Kidney epithelial cell (primary cell): ENCODE results near the gene GTF3C1. TPM values are rescaled to one million over a fixed set of nuclear protein-coding genes. Genes with fewer than 3 reads are reported as not detected.
A peak's percentile ranks its signal among the peaks of the same experiment; 100 is the strongest.

Experiments
- DNase-seq: peaks from one replicate; pipeline ENCODE4 v3.0.0-alpha.2; 2010; ENCODE audit warnings: low read depth
- H3K27me3 ChIP-seq: 2 replicates; pipeline ENCODE4 v1.6.0; 2011; ENCODE audit warnings: low read length; ENCODE audit not compliant: control insufficient read depth, insufficient read depth
- H3K36me3 ChIP-seq: 2 replicates; pipeline ENCODE4 v1.5.1; 2011; ENCODE audit warnings: low read length; ENCODE audit not compliant: control insufficient read depth, insufficient read depth
- H3K4me3 ChIP-seq: 2 replicates; pipeline ENCODE4 v1.5.1; 2011; ENCODE audit warnings: low read depth, mild to moderate bottlenecking, control low read depth, low read length
- total RNA-seq: library from RNA; depleted of rRNA; stranded (reverse); fragments of >200 nt; gene quantifications from 2 replicates; pipeline ENCODE4 v1.2.3, GENCODE V29; 2015
- TF ChIP-seq, protein P1 (sequence below): IDR thresholded peaks from 2 replicates; pipeline ENCODE4 v1.5.1; 2011; ENCODE audit warnings: mild to moderate bottlenecking, moderate library complexity, low read length, control low read depth, inconsistent platforms; ENCODE audit not compliant: insufficient read depth, poor library complexity, severe bottlenecking

Gene GTF3C1
- total RNA-seq, 1 donor from 2014 or later: 89.7 TPM

DNA sequence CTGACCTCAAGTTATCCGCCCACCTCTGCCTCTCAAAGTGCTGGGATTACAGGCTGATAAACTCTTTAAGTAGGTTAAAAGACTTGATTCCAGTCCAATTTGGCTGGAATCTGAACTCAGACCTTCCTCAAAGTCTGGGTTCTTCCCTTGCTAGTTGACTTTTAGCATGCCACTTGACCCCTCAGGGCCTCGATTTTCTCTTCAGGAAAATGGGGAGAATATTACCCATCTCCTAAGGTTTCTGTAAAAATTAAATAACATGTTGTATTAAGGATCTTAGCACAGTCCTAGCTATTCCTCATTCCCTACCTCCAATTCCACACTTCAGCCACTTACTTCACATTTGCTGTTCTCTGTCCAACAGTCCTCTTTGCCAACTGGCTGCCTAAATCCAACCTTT, 1.9 kb downstream of the GTF3C1 start:
- H3K36me3 ChIP-seq: peaks cover 3% of the 10 kb centered on the region
- TF ChIP-seq, protein P1, sequence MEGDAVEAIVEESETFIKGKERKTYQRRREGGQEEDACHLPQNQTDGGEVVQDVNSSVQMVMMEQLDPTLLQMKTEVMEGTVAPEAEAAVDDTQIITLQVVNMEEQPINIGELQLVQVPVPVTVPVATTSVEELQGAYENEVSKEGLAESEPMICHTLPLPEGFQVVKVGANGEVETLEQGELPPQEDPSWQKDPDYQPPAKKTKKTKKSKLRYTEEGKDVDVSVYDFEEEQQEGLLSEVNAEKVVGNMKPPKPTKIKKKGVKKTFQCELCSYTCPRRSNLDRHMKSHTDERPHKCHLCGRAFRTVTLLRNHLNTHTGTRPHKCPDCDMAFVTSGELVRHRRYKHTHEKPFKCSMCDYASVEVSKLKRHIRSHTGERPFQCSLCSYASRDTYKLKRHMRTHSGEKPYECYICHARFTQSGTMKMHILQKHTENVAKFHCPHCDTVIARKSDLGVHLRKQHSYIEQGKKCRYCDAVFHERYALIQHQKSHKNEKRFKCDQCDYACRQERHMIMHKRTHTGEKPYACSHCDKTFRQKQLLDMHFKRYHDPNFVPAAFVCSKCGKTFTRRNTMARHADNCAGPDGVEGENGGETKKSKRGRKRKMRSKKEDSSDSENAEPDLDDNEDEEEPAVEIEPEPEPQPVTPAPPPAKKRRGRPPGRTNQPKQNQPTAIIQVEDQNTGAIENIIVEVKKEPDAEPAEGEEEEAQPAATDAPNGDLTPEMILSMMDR: no peak
- no peaks in the 10 kb centered on the region for H3K27me3 ChIP-seq
- no peak overlapping the region for H3K4me3 ChIP-seq
- no peak for DNase-seq

DNA sequence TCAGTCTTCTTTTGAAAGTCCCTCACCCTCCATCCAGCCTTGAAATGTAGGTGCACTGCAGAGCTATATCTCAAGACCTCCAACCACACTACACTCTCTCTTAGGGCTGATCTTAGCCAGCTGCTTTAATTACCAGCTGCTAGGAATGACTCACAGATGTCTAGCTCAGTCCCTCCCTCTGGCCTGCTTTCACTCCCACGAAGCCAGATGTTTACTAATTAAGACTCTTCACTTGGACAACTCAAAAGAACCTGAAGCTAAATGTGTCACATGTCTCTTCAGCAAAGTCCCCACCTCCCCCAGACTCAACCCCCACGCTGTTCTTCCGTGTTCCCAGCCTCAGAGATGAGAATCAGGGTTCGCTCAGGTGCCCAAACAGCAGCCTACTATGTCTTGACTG, 2.6 kb downstream of the GTF3C1 start:
- Histone ChIP-seq H3K27me3 (no peaks in the 10 kb centered on the region), H3K36me3 (peaks cover 5% of the 10 kb centered on the region), H3K4me3 (no peak overlapping the region)
- peak; percentile 53 for DNase-seq
- TF ChIP-seq, protein P1: no peak

DNA sequence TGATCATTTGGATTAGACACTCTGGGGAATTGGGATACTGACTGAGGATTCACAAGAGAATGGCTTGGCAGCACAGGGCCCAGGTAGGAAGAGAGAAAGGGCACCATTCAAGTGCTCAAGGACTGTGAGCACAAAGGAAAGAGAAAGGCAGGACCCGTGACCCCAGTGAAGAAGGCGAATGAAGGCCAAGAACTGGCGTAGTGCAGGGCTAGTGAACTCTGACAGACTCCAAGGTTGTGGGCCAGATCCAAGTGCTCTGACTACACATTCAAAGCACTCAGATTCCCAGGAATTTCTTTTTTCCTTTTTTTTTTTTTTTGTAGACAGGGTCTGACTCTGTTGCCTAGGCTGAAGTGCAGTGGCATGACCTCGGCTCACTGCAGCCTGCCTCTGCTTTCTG, 5.0 kb downstream of the GTF3C1 start:
- TF ChIP-seq, protein P1: no peak
- no peak overlapping the region for H3K4me3 ChIP-seq
- peaks cover 6% of the 10 kb centered on the region for H3K36me3 ChIP-seq
- no peak for DNase-seq
- H3K27me3 ChIP-seq: no peaks in the 10 kb centered on the region

DNA sequence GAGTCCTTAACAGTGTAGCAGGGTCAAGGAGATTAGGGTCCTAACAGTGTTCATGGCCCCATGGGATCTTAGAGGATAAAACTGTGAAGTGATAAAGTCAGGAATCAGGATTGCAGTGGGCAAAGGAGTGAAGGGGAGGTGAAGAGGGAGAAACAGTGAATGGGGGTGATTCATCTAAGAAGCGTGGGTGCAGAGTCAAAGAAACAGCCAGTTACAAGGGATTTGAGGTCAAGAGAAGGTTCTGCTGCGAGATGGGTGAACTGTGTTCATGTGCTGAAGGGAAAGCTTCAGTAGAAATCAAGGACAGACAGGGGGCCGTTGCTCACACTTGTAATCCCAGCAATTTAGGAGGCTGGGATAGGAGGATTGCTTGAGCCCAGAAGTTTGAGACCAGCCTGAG, 5.9 kb downstream of the GTF3C1 start:
- TF ChIP-seq, protein P1: no peak

DNA sequence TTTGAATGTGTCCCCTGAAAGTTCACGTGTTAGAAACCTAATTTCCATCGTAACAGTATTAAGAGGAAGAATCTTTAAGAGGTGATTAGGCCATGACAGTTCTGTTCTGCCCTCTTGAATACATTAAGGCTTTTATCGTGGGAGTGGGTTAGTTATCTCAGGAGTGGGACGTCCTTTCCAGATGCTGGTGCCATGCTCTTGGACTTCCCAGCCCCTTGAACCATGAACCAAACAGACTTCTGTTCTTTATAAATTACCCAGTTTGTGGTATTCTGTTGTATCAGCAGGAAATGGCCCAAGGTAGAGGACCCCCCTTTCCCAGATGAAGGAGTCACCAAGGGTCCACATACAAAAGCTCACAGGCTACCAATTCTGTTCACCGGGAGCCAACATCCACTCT, 10.1 kb downstream of the GTF3C1 start:
- TF ChIP-seq, protein P1: no peak
- Histone ChIP-seq H3K4me3 (no peak overlapping the region), H3K27me3 (no peaks in the 10 kb centered on the region), H3K36me3 (peaks cover 10% of the 10 kb centered on the region)
- no peak for DNase-seq

More for the DNA sequence above, 5.9 kb downstream of the GTF3C1 start:
- Histone ChIP-seq H3K4me3 (no peak overlapping the region), H3K36me3 (peaks cover 10% of the 10 kb centered on the region), H3K27me3 (no peaks in the 10 kb centered on the region)
- no peak for DNase-seq

DNA sequence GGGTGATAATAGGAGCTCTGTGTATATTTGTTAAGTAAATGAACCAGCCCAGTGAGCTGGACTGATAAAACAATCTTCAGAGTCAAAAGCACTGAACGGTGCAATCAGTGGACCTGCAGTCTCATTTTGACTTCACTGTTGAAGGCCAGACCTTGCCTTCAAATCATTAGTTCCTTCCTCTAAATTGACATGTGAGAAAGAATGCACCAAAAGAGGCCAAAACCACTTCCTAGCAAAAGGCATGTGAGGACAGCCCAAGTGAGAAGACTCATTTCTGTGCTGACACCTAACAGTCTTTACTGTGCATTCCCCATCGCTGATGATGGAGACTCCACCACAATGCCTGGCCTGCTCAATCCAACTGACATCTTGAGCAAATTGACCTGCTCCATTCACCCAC, 10.6 kb downstream of the GTF3C1 start:
- TF ChIP-seq, protein P1: no peak
- Histone ChIP-seq H3K4me3 (no peak overlapping the region), H3K36me3 (peaks cover 8% of the 10 kb centered on the region), H3K27me3 (no peaks in the 10 kb centered on the region)
- DNase-seq: no peak
